GM19193 (cell line): Measurements from ENCODE around the gene KMT2D.

Experiments used
- POLR2A ChIP-seq: IDR thresholded peaks from 4 replicates; pipeline ENCODE4 v1.6.1; 2011; ENCODE audit not compliant: insufficient read depth, insufficient read length; ENCODE audit errors: extremely low read depth

Gene KMT2D

DNA sequence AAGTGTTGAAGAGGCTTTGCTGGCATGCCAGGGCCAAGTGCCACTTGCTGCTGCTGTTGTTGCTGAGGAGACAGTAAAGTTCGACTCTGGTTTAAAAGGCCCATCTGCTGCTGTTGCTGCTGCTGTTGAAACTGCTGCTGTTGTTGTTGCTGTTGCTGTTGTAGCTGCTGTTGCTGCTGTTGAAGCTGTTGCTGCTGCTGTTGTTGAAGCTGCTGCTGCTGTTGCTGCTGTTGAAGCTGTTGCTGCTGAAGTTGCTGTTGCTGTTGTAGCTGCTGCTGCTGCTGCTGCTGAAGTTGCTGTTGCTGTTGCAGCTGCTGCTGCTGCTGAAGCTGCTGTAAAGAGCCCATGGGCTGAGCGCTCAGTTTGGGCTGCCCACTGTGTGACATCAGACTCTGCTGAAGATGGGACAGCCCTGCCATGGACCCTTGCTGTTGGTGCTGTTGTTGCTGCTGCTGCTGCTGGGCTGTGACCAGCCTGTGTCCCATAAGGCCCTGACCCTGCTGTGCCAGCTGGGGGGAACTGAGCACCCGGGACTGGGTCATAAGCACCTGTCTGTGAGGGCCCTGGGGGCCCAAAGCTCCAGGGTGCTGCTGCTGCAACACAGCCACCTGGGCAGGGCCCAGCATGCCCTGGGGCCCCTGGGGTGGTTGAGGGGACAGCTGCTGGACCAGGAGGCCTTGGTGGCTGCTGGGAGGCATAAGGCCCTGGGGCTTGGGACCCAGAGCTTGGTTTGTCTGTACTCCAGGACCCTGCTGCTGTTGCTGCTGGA, 27.7 kb downstream of the KMT2D start:
- TF ChIP-seq POLR2A: no peak

DNA sequence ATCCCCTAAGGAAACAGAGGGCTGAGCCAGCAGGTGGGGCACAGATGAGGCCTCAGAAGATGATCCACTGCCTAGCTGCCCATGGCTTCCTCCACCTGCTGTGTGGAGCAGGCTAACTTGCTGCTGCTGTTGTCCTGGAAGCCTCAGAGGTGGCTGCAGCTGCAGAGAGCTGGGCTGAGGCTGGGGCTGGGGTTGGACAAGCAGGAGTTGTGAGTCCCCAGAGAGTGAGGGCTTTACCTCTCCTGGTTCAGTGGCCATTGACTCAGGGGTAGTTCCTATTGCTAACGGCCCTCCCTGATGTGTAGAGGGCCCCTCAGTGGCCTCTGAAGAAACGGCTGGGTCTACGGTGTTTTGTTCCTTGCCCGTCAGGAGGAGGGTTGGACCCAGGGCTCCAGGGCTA, 28.3 kb downstream of the KMT2D start:
- TF ChIP-seq POLR2A: no peak

DNA sequence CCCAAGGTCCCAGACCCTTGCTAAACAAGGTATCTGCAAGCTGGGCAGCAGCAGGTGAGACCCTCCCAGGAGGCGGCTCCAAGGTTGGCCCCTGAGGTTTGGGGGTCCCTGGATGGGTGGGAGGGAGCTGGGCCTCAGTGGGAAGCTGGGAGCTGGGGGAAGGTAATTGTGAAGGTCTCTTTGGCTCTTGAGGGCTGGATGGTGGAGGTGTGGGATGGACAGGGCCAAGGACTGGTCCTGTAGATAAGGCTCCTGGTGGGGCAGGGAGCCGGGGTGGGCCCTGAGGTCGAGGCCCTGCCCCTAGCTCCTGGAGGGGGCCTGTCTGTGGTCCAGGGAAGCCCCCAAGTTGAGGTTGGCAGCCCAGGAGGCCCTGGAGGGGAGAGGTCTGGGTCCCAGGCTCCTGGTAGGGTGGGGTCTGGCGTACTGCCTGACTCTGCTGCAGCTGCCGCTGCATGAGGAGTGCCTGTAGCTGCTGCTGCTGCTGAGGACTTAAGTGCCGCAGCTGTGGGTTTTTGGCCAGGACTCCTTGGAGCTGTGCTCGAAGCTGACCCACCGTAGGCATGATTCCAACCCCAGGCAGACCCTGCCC, 28.9 kb downstream of the KMT2D start:
- TF ChIP-seq POLR2A: peak; percentile 14

DNA sequence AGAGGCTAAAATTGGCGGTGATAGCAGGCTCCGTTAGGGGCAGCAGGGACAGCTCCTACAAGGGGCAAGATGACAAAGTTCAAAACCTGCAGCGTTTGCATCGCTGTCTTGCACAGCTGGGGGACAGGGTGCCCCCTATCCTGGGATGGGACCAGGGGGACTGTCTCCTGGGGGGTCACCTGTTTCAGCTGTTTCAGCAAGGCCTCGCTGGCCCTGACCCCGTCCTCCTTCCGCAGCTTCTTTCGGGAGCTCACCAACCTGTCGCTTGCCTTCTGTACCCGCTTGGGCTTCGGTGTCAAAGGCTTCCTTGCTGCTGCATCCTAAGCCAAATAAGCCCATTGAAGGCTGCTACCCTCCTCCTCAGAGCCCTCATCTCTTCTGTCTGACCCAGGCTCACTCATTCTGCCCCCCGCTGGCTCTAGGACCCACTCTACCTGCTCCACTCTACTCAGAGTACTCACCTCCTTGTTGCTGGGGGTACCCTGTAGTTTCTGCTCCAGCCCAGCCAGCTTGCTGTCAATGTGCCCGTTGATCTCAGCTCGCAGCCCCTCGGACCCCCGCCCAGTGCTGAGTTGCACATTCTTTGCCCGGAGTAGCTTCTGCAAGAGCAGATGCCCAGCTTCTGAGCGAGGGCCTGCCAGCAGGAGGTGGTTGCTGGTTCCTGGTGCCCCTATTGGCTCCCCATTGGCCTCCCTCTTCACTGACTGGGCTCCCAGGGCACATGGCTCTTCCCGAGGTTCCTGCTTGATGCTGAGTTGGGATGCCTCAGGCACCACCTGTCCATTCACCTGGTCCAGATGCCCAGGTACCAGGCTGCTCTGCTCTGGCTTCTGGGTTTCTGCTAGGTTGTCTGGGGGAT, 29.7 kb downstream of the KMT2D start:
- TF ChIP-seq POLR2A: no peak

- no peak for TF ChIP-seq POLR2A
These were observed 30.5 kb downstream of the KMT2D start for GRCh38 chr12:49030119-49030518.

- TF ChIP-seq POLR2A: no peak
These were observed 31.8 kb downstream of the KMT2D start for GRCh38 chr12:49028666-49029275.

DNA sequence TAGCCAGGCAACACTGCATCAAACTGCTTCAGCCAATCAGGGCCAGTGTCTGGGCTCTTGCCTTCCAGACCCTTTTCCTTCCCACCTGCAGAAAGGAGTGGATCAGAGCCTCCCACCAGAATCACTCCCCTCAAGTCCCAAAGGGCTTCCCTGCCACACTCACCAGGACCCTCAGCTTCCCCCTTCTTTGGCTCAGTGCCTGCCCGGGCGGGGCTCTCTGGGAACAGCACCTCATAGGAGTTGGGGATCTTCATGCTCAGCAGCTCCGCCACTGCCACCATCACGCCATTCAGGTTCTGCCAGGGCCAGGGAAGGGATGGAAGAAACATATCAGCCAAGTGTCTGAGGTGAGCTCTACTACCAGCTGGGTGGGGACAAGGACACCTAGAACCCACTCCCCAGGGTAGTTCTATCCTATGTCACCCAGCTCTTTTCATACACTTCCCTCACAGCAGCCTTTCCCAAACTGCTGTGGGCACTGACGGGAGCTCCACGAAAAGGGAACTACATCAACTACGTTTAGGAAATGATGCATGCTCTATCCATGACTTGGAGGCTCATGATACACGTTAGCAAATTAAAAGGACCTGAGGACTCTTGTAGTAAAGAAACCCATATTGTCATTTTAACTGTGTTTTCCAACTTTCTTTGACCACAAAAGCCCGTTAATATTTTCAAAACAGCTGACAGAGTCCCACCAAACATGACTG, 32.6 kb downstream of the KMT2D start:
- no peak for TF ChIP-seq POLR2A

- TF ChIP-seq POLR2A: no peak
These were observed 33.7 kb downstream of the KMT2D start for GRCh38 chr12:49026678-49027480.

- TF ChIP-seq POLR2A: no peak
These were observed 34.5 kb downstream of the KMT2D start for GRCh38 chr12:49026101-49026500.

- no peak for TF ChIP-seq POLR2A
These were observed 35.1 kb downstream of the KMT2D start for GRCh38 chr12:49025463-49025862.

- no peak for TF ChIP-seq POLR2A
These were observed 36.1 kb downstream of the KMT2D start for GRCh38 chr12:49024543-49024942.

- no peak for TF ChIP-seq POLR2A
These were observed 36.8 kb downstream of the KMT2D start for GRCh38 chr12:49023812-49024211.

GRCh38 chr12:49022558-49023178, 37.9 kb downstream of the KMT2D start:
- no peak for TF ChIP-seq POLR2A
